D721Med (cell line): ENCODE results near the gene EEF1G.
"Not testable (repeated sequence)": the region's sequence is repeated elsewhere in the genome, so short reads cannot be mapped to it uniquely, and the experiment has no call there.

Experiments used
- DNase-seq: peaks from one replicate; pipeline ENCODE4 v3.0.0; 2011; ENCODE audit warnings: low spot score; ENCODE audit not compliant: insufficient read length
- FAIRE-seq: peaks from 2 replicates; lab custom pipeline; 2011; peaks lifted over from hg19 to GRCh38; lab: Jason Lieb, UNC
- TF ChIP-seq, protein P1 (sequence below): IDR thresholded peaks from 2 replicates; pipeline ENCODE4 v1.5.1; 2012; ENCODE audit warnings: mild to moderate bottlenecking, control low read depth; ENCODE audit not compliant: insufficient read depth; ENCODE audit errors: missing control alignments

EEF1G gene

DNA sequence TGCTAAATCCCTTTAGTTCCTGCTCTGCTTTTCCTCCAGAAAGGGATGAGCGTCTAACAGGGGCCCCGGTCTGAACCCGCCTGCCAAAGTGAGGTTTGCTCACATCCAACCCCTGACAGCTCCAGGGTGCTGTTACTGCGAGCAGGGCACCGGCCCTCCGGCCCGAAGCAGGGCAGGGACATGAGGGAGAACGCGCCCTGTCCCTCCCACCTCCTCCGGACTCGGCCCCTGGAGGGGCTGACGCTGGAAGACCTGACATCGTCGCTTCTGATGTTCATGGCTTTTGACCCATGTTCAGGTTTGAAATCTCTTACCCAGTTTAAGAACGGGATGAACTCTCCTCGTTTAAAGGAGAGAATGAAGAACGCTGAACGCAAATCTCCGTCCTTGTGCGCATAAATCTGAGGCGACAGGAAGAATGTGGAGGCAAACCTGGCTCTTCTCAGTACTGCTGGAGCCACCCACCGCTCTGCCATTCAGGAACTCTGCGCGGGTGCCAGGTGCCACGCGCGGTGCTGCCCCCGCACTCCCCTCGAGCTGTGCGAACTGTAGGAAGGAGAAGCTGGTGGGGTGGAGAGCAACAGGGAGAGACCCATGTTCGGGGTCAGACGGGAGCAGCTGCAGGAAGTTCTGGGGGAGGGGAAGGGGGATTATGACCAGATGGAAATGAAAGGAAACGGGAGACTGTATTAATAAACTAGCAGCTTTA, 826 bp upstream of the EEF1G start:
- DNase-seq (no peak), FAIRE-seq (no peak)
- TF ChIP-seq, protein P1, sequence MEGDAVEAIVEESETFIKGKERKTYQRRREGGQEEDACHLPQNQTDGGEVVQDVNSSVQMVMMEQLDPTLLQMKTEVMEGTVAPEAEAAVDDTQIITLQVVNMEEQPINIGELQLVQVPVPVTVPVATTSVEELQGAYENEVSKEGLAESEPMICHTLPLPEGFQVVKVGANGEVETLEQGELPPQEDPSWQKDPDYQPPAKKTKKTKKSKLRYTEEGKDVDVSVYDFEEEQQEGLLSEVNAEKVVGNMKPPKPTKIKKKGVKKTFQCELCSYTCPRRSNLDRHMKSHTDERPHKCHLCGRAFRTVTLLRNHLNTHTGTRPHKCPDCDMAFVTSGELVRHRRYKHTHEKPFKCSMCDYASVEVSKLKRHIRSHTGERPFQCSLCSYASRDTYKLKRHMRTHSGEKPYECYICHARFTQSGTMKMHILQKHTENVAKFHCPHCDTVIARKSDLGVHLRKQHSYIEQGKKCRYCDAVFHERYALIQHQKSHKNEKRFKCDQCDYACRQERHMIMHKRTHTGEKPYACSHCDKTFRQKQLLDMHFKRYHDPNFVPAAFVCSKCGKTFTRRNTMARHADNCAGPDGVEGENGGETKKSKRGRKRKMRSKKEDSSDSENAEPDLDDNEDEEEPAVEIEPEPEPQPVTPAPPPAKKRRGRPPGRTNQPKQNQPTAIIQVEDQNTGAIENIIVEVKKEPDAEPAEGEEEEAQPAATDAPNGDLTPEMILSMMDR: no peak

DNA sequence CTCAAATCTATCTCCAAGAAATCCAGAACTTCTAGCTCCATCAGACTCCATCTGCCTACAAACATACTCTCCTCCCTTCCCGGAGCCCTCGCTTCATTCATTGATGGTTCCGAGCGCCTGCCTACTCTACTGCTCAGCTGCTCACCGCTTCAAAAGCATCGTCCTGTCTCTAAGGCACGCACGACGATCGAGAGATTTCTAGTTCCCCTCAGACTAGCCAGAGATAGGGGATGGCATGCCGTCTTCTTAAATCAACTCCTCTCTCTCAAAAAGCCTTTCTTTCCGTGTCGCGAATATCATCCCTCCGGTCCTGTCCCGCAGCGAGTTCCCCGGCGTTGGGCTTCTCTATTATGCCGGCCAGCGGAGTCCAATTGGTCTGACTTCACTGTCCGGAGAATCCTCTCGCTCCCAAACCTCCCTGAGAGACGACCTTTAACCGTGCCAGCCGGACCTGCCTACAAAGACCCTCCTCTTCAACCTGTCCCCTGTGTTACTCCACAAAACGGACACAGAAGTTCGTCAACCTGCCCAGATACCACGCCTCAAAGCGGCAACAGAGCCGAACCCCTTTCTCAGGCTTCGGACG, 592 bp downstream of the EEF1G start:
- TF ChIP-seq, protein P1: no peak
- FAIRE-seq (no peak), DNase-seq (no peak)

DNA sequence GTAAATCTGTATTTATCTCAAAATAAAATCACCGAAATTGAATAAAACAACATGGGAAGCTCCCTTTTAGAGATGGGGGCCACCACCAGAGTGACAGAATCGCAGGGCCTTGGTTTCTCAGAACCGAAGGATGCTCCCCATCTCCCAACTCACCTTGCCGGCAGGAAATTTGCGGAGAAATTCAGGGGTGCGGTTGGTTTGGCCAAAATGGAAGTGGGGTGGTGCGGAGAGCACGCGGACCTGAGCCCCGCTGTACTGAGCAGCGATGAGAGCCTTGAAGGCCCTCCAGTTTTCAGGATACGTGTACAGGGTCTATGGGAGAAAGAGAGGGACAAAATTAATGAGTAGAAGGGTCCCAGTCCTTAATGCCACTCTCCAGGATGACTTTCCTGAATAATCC, 1.3 kb downstream of the EEF1G start:
- TF ChIP-seq, protein P1: no peak

DNA sequence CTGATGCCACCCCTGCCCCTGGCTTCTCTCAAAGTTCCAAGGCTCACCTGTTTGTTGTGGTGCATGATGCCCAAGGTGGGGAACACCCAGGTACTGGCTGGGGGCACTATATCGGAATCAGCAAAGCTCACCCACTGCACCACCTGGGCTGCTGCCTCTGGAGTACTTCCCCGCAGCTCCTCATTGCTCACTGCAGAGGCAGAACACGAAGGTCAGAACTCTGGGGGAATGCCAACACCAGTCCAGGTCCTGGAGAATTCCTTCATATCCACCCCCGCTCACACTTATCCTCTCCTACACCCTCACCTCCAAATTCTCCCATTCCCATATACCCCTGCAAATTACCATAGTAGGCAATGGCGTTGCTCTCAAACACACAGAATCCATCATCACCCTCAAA, 2.2 kb downstream of the EEF1G start:
- DNase-seq, FAIRE-seq: not testable (repeated sequence)

More for the DNA sequence above, 1.3 kb downstream of the EEF1G start:
- no peak for DNase-seq
- FAIRE-seq: no peak

DNA sequence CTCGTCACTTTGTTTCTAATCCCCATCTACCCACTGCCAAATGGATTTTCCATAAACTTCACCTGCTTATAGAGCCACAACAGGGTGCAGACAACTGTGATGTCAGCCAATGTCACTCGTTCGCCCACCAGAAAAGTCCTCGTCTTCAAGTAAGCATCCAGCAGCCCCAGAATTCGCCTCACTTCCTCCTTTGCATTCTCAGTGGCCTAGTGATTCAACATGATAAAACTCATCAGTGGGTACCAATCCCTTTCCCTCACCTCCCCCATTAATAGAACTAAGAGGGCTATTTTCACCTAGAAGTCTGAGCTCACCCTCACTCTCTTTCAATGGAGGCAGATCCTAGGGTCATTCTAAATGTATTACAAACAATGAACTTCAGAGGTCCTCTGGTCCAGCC, 2.8 kb downstream of the EEF1G start:
- FAIRE-seq, DNase-seq: not testable (repeated sequence)

DNA sequence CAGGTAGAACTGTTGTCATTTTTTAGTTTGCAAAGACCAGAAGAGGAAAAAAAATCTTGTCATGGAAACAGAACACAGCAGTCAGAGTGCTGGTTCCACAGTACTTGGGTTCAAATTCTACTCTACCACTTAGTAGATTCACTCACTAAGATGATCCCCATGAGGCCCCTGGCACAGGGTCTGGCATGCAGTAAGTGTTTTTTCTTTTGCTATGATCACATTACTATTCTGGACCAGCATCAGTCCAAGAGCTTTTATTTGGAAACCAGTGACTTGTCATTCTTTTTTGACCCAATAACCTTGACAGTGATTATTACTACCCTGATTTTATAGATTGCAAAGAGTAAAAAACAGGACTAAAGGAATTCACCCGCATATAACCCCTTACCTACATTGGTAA, 4.1 kb downstream of the EEF1G start:
- TF ChIP-seq, protein P1: no peak
- FAIRE-seq: no peak

DNA sequence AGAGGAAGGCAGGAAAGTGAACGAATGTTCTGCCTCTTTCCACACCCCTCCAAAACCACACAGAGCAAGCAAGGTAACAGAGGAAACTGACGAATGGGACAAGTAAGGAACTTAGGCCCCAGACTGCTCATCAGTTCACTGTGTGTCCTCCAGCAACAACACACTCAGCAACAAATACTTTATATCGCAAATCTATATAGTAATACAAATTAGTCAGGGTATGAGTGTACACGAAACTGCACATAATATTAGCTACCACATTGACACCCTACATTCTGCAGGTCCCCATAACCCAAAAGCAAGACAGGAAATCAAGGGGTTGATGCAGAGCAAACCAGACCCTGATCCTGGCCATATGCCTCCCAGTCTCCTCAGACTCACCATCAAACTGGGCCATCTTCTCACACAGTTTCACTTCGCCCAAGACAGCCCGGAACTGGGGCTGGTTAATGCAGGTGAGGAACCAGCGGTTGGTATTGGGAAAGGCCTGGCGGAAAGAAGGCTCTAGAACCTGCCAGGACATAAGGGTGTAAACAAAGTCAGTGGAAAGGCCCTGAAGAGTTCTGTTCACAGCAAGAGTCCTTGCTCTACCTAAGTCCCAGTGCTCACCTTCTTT, 6.6 kb downstream of the EEF1G start:
- FAIRE-seq (no peak), DNase-seq (no peak)
- TF ChIP-seq, protein P1: no peak

More for the DNA sequence above, 4.1 kb downstream of the EEF1G start:
- DNase-seq: no peak

DNA sequence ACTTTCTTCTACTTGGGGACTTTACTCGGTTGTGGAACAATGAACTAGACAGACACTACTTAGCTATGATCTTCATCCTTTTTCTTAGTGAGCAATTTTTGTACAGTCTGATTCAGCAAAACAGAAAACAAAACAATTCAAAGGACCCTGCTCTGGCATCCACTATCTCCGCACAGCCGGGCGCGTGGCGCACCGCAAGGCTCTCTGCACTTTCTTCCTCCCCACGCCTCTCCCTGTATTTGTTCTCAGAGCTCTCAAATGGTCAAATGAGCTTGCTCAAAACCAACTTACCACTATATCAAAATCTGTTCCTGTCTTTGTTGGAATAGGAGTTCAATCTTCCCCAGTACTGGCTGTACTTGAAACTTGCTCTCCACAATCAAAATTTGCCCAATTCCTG, 7.4 kb downstream of the EEF1G start:
- FAIRE-seq (no peak), DNase-seq (no peak)
- TF ChIP-seq, protein P1: no peak
